GM18861 (cell line): ENCODE results near the gene MYNN.

Source experiments
- ATAC-seq: cut with Tn5 transposase; IDR thresholded peaks from one replicate; pipeline ENCODE4 v1.9.1; 2021; ENCODE audit not compliant: unreplicated experiment

Gene MYNN

DNA sequence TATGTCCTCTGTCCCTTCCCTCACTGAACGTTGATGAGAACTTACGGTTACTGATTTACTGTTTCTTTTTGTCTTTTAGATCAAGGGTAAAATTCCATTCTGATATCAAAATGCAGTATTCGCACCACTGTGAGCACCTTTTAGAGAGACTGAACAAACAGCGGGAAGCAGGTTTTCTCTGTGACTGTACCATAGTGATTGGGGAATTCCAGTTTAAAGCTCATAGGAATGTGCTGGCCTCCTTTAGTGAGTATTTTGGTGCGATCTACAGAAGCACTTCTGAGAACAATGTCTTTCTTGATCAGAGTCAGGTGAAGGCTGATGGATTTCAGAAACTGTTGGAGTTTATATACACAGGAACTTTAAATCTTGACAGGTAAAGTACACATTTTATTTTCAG is 990 bp downstream of the MYNN start:
- ATAC-seq: no peak

DNA sequence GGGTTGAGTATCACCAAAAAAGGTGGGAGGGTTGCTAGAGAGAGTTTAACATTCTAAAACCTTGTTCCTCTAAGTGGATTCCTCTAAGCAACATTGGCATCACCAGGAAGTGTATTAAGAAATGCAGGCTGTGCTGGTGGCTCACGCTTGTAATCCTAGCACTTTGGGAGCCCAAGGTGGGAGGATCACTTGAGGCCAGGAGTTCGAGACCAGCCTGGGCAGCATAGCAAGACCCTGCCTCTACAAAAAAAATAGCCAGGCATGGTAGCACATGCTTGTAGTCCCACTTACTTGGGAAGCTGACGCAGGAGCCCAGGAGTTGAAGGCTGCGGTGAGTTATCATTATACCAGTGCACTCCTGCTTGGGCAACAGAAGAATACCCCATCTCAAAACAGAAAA is 4.6 kb downstream of the MYNN start:
- no peak for ATAC-seq

- no peak for ATAC-seq
Observed at GRCh38 chr3:169780742-169781141, 7.5 kb downstream of the MYNN start.

- ATAC-seq: no peak
Observed at GRCh38 chr3:169781209-169781855, 8.1 kb downstream of the MYNN start.

- ATAC-seq: no peak
Observed at GRCh38 chr3:169787120-169787519, 13.9 kb downstream of the MYNN start.

GRCh38 chr3:169787791-169788190 is 14.6 kb downstream of the MYNN start:
- ATAC-seq: no peak

GRCh38 chr3:169790219-169790618 is 17.0 kb downstream of the MYNN start:
- ATAC-seq: no peak

DNA sequence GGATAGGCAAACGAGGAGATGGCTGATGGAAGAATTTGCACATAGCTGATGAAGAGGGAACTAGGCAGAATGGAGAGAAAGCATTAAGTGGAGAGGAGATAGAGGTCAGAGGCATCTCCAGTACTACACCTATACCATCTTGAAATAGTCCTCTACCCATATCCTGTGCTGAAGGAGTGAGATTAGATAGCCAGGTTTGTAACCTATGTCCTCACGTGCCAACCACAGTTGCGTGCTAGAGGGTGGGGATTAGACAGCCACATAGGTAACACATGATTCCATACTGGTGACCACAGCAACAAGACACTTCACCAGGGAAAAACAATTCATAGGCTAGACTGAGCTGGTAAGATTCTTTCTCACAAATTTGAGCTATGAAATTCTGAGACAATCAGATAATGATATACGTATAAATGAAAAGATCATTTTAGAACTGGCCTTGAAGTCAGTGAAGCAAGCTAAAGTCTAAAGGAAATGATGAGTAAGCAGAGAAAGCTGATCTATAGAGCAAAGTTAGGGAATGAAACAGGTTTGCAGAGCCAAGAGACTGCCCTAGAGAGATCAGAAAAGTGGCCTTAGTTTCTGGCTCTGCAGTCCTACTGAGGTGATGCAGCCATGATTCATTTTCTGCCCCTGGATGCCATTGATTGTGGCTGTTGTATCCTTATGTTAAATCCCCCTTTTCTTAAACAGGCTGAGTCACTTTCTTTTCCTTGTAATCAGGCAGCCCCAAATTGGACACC is 17.7 kb downstream of the MYNN start:
- ATAC-seq: no peak

DNA sequence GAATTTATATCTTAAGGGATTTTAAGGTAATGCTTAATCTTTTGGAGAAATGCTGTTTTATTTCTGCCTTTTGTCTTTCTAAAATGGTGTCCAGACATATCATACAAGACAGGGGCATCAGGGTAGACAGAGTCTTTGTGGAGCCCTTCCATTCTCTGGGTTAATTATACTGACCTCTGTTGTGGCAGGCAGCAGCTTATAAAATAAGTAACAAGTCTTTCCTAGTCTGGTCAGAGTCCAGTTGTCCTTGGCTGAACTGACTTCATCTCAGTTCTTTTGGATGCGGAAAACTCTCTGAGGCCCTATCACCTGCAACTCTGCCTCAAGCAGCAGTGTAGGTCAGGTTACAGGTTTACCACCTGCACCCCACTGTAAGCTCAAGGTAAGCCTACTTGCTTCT is 19.2 kb downstream of the MYNN start:
- ATAC-seq: no peak

DNA sequence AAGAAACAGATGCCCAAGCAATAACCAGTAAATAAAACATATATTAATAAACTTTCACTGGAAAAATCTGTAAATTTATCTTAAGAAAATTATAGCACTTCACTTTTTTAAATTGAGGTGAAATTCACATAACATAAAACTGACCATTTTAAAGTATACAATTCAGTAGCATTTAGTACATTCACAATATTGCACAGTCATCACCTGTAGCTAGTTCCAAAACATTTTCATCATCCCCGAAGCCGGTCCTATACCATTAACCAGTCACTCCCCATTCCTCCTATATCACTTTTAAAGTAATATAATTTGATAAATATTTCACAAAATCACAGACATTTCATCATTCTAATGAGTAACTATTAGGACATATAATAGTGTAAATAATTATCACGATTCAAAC is 31.5 kb downstream of the MYNN start:
- no peak for ATAC-seq

GRCh38 chr3:169809230-169809795 is 36.1 kb downstream of the MYNN start:
- ATAC-seq: no peak

DNA sequence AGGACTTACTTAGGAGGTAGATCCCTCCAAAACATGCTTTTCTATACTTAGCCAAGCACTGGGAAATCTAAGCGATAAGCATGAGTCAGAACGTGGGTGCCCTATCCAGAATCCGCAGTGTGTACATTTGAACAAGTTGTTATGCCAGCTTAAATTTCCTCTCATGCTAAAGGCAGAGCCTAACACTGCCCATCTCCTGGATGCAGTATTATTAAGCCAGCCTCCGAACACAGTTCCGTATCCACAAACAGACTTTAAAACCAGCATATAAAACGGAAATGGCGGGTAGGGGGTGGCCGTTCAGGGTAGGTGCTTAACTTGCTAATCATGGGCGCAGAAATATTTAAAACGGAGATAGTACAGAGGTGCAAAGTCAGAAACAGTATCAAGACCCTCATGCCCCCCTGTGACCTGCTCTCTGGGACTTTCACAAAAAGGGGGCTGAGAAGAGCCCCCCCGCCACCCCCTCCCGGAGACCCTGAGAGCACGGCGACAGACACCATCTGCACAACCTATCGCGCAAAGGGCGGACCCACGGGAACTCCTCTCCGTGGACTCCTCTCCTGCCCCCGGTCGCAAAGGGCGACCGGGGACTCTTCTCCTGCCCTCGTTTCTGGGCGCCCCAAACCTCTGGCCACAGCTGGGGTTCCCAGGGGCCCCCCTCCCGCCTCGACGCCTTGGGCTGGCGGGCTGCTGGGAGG is 38.6 kb downstream of the MYNN start:
- ATAC-seq: no peak

DNA sequence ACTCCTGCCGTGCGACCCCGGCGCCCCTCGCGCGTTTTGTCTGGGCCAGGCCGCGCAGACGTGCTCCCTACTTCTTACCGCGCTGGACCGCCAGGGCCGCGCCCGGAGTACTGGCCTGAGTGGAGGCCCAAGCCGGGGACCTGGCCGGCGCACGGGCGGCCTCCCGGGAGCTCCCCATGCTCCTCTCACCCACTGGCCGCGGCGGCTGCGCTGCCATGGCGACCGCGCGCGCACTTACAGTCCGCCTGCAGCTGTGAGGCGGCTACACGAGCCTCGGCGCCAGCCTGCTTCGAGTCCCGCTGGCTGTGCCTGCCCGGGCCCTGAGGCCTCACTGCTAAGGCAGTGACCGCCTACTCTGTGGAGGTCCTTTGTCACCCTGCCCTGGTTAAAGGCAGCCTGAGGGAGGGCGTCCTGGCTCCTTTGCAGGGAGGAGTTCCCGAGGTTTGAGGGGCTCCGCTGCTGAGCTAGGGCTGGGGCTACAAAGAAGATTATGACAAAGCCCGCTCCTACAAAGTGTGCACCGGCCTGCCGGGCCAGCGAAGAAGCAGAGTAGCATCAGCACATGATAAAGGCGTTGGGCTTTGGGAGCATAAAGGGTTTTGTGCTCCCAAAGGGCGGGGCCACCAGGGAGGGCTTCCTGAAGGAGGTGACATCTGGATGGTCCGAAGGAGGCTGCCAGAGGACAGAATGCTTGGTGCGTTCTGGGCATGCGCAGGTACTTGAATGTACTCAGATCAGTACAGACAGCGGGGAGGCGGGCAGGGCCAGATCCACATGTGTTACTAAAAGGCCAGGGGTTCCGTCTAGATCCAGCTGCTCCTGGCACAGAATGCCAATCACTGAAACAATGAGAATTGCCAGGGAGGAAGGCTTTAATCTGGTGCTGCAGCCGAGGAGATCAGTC is 39.4 kb downstream of the MYNN start, which contains the start of the genes LRRC34 and LRRIQ4:
LRRC34 (minus strand) TSS at position 573 of the 904 bp plus-strand sequence; CDS start at position 217, 356 bp downstream.
LRRIQ4 (plus strand) TSS at position 539 of the 904 bp plus-strand sequence. CDS start 9,052 bp downstream, outside the sequence.
- peak; percentile 55 for ATAC-seq

DNA sequence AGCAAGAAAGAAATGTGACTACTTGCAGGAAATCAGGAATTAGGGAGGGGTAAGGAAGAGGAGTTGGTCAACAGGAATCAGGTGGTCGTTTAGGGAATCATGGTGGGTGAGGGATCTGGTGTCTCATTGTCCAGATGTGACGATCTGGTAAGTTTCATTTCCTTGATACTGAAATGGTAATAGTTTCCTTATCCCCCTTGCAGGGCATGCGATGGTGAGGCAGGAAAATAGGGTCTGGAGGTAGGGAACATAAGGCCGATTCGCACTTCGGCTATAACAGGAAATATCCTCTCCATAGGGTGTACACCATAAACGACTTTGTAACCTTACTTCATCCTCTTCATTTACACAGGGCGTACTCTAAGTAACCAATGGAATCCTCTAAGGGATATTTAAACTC is 40.1 kb downstream of the MYNN start:
- ATAC-seq: no peak

DNA sequence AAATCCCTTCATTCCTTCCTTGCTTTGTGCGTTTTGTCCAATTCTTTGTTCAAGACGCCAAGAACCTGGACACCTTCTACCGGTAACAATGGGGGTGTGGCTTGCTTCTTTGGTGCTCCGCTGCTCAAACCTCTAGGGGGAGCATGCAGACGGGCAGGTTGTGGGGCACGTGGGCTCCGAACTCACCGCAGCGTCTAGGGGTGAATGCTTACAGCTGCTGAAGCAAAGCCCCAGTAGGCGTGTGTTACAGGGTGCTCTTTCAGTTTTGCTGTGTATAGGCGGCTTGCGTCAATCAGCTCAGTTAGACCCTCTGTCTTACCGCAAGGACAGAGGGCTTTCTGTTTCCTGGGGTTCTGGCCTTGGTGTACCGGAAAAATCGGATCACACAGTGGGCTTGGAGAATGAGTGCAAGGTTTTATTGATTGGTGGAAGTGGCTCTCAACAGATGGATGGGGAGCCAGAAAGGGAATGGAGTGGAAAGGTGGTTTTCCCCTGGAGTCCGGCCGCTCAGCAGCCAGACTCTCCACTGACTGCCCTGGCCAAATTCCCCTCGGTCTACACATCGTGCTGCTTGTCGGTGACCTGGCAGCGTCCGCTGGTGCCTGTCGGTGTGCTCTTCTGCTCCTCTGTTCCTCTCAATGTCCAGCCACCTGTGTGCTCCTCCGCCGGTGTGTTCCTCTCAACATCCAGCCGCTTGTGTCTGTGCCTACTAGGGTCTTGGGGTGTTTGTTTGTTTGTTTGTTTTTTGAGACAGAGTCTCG is 40.7 kb downstream of the MYNN start:
- peak; percentile 91 for ATAC-seq

- ATAC-seq: no peak
Observed at GRCh38 chr3:169815590-169816150, 42.5 kb downstream of the MYNN start.

DNA sequence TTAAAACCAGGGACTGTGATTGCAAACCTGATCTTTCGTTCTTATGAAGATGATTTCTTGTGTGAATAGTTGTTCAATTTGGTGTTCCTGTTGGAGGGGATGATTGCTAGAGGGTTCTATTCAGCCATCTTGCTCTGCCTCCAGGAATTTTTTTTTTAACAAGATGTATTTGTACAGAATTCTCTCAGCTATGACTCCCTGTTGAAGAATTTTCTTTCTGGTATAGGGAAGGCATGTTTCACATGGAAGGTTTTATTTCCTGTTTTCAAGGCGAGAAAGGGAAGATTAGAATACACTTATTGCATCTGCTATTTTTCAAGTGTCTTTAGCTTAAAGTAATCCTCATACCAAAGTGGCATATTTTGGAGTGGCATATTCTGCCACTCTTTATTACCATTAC is 45.1 kb downstream of the MYNN start:
- ATAC-seq: no peak

DNA sequence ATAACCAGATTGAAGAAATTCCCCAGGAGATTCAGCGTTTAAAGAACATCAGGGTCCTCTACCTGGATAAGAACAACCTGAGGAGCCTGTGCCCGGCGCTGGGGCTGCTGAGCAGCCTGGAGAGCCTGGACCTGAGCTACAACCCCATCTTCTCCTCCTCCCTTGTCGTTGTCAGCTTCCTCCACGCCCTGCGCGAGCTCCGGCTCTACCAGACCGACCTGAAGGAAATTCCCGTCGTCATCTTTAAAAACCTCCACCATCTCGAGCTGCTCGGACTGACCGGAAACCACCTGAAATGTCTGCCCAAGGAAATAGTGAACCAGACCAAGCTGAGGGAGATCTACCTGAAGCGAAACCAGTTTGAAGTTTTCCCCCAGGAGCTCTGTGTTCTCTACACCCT is 48.9 kb downstream of the MYNN start:
- ATAC-seq: no peak

DNA sequence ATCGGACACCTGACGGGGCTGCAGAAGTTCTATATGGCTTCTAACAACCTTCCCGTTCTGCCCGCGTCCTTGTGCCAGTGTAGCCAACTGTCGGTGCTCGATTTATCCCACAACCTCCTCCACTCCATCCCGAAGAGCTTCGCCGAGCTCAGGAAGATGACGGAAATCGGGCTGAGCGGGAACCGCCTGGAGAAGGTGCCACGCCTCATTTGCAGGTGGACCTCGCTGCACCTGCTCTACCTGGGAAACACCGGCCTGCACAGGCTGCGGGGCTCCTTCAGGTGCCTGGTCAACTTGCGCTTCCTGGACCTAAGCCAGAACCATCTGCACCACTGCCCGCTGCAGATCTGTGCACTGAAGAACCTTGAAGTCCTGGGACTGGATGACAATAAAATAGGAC is 49.3 kb downstream of the MYNN start:
- ATAC-seq: no peak
